Erythroblast (primary cell): ENCODE measurements around the gene FXYD2.

Experiments used
- GATA1 ChIP-seq: IDR thresholded peaks from 2 replicates; pipeline ENCODE4 v1.6.1; 2011; ENCODE audit warnings: low read depth, mild to moderate bottlenecking, control low read depth, low read length, moderate library complexity
- POLR2A ChIP-seq: IDR thresholded peaks from 2 replicates; pipeline ENCODE4 v1.6.1; 2011; ENCODE audit warnings: mild to moderate bottlenecking, low read length

GRCh38 chr11:117863383-117863782 lies 38.8 kb upstream of the FXYD2 start:
- TF ChIP-seq POLR2A (no peak), GATA1 (no peak)
